ENCODE measurements around the gene PHC1.

The PHC1 gene

GRCh38 chr12:8899830-8900229 lies 14.5 kb upstream of the PHC1 start:
- TF ChIP-seq GATA3 (IDR thresholded peaks at IDR 0.05; ENCODE audit: low read depth, low read length) (no peak), GATA2 (IDR thresholded peaks at IDR 0.05; ENCODE audit: low read depth, low read length) (no peak)

- TF ChIP-seq GATA2 (IDR thresholded peaks at IDR 0.05; ENCODE audit: low read depth, low read length) (no peak), GATA3 (IDR thresholded peaks at IDR 0.05; ENCODE audit: low read depth, low read length) (no peak)
Measured at GRCh38 chr12:8903646-8904045, 10.7 kb upstream of the PHC1 start.

GRCh38 chr12:8904665-8905064 lies 9.6 kb upstream of the PHC1 start:
- TF ChIP-seq GATA3 (IDR thresholded peaks at IDR 0.05; ENCODE audit: low read depth, low read length) = no peak
- no peak for TF ChIP-seq GATA2 (IDR thresholded peaks at IDR 0.05; ENCODE audit: low read depth, low read length)

GRCh38 chr12:8905546-8905945 lies 8.8 kb upstream of the PHC1 start:
- no peak for TF ChIP-seq GATA2 (IDR thresholded peaks at IDR 0.05; ENCODE audit: low read depth, low read length)
- no peak for TF ChIP-seq GATA3 (IDR thresholded peaks at IDR 0.05; ENCODE audit: low read depth, low read length)

GRCh38 chr12:8906266-8907180 lies 7.8 kb upstream of the PHC1 start:
- TF ChIP-seq GATA2 (IDR thresholded peaks at IDR 0.05; ENCODE audit: low read depth, low read length) = no peak
- TF ChIP-seq GATA3 (IDR thresholded peaks at IDR 0.05; ENCODE audit: low read depth, low read length) = no peak

- TF ChIP-seq GATA2 (IDR thresholded peaks at IDR 0.05; ENCODE audit: low read depth, low read length) = no peak
- TF ChIP-seq GATA3 (IDR thresholded peaks at IDR 0.05; ENCODE audit: low read depth, low read length) = no peak
Measured at GRCh38 chr12:8907513-8907912, 6.8 kb upstream of the PHC1 start.

- TF ChIP-seq GATA2 (IDR thresholded peaks at IDR 0.05; ENCODE audit: low read depth, low read length) = no peak
- TF ChIP-seq GATA3 (IDR thresholded peaks at IDR 0.05; ENCODE audit: low read depth, low read length) = no peak
Measured at GRCh38 chr12:8909752-8910151, 4.6 kb upstream of the PHC1 start.

GRCh38 chr12:8911606-8912268 lies 2.6 kb upstream of the PHC1 start:
- TF ChIP-seq GATA3 (IDR thresholded peaks at IDR 0.05; ENCODE audit: low read depth, low read length) (no peak), GATA2 (IDR thresholded peaks at IDR 0.05; ENCODE audit: low read depth, low read length) (no peak)

- TF ChIP-seq GATA2 (IDR thresholded peaks at IDR 0.05; ENCODE audit: low read depth, low read length) (no peak), GATA3 (IDR thresholded peaks at IDR 0.05; ENCODE audit: low read depth, low read length) (no peak)
Measured at GRCh38 chr12:8912914-8913313, 1.4 kb upstream of the PHC1 start.

GRCh38 chr12:8913702-8914032 lies 642 bp upstream of the PHC1 start:
- no peak for TF ChIP-seq GATA3 (IDR thresholded peaks at IDR 0.05; ENCODE audit: low read depth, low read length)
- no peak for TF ChIP-seq GATA2 (IDR thresholded peaks at IDR 0.05; ENCODE audit: low read depth, low read length)

- no peak for TF ChIP-seq GATA3 (IDR thresholded peaks at IDR 0.05; ENCODE audit: low read depth, low read length)
- TF ChIP-seq GATA2 (IDR thresholded peaks at IDR 0.05; ENCODE audit: low read depth, low read length) = no peak
Measured at GRCh38 chr12:8914716-8915526, 612 bp downstream of the PHC1 start.

- TF ChIP-seq GATA3 (IDR thresholded peaks at IDR 0.05; ENCODE audit: low read depth, low read length) = no peak
- TF ChIP-seq GATA2 (IDR thresholded peaks at IDR 0.05; ENCODE audit: low read depth, low read length) = no peak
Measured at GRCh38 chr12:8916154-8916553, 1.8 kb downstream of the PHC1 start.

GRCh38 chr12:8917031-8917430 lies 2.7 kb downstream of the PHC1 start:
- TF ChIP-seq GATA2 (IDR thresholded peaks at IDR 0.05; ENCODE audit: low read depth, low read length) = no peak
- TF ChIP-seq GATA3 (IDR thresholded peaks at IDR 0.05; ENCODE audit: low read depth, low read length) = no peak

GRCh38 chr12:8917751-8918150 lies 3.4 kb downstream of the PHC1 start:
- no peak for TF ChIP-seq GATA3 (IDR thresholded peaks at IDR 0.05; ENCODE audit: low read depth, low read length)
- TF ChIP-seq GATA2 (IDR thresholded peaks at IDR 0.05; ENCODE audit: low read depth, low read length) = no peak
